Measurements from ENCODE around the gene ADCY4.

GRCh38 chr14:24378327-24378726 is 43.5 kb upstream of the ADCY4 start:
- TF ChIP-seq POLR2AphosphoS5 (IDR thresholded peaks at IDR 0.05; ENCODE audit: low read depth, low read length) (no peak), POLR2A (IDR thresholded peaks at IDR 0.05; ENCODE audit: low read depth, low read length) (no peak)

Data from GM12891 (cell line).